CD8-positive, alpha-beta memory T cell (primary cell): ENCODE measurements around the gene RAD1. TPM values are rescaled to one million over a fixed set of nuclear protein-coding genes. Genes with fewer than 3 reads are reported as not detected.

ENCODE experiments used
- CTCF ChIA-PET: fragments of 350-600 bp; sonication (Branson Sonifier 250); formaldehyde crosslinking; loops from one replicate; lab custom pipeline; 2021; ENCODE audit warnings: antibody characterized with exemption; lab: Charles Lee
- POLR2A ChIA-PET: fragments of 350-600 bp; sonication (Branson Sonifier 250); formaldehyde crosslinking; loops from one replicate; lab custom pipeline; 2021; ENCODE audit warnings: antibody characterized with exemption; lab: Charles Lee
- DNase-seq, 5 donors: peaks; one replicate each; pipeline versions ENCODE4 v3.0.0 to v3.0.0-alpha.2; 2020 to 2022; ENCODE audit warnings: mixed read lengths in 1 of 5
- H3K27ac ChIP-seq: one replicate; pipeline ENCODE4 v1.7.0; 2013; ENCODE audit warnings: low read depth, mild to moderate bottlenecking, low read length, moderate library complexity
- H3K27me3 ChIP-seq: 2 replicates; pipeline ENCODE4 v1.7.0; 2013; ENCODE audit warnings: low read length, mild to moderate bottlenecking; ENCODE audit not compliant: insufficient read depth, poor library complexity, severe bottlenecking
- H3K36me3 ChIP-seq: 2 replicates; pipeline ENCODE4 v1.7.0; 2013; ENCODE audit warnings: mild to moderate bottlenecking, low read length, moderate library complexity; ENCODE audit not compliant: insufficient read depth
- H3K4me1 ChIP-seq: 2 replicates; pipeline ENCODE4 v1.7.0; 2013; ENCODE audit warnings: mild to moderate bottlenecking, low read length, moderate library complexity; ENCODE audit not compliant: insufficient read depth
- H3K4me3 ChIP-seq: 2 replicates; pipeline ENCODE4 v1.7.0; 2013; ENCODE audit warnings: mild to moderate bottlenecking, low read length
- H3K9me3 ChIP-seq: 2 replicates; pipeline ENCODE4 v1.7.0; 2013; ENCODE audit warnings: mild to moderate bottlenecking, low read length
- H3K27ac Mint-ChIP-seq, 8 donors: one replicate each; pipeline ENCODE4 v1.8.0; 2020 to 2021; ENCODE audit warnings: mixed read lengths in 8 of 8, mild to moderate bottlenecking in 6 of 8, inconsistent platforms in 3 of 8, moderate library complexity in 3 of 8
- H3K27me3 Mint-ChIP-seq, 2 donors: one replicate each; pipeline ENCODE4 v1.8.0; 2020 to 2021; ENCODE audit warnings: mixed read lengths in 2 of 2, mild to moderate bottlenecking in 1 of 2, moderate library complexity in 1 of 2
- H3K36me3 Mint-ChIP-seq, 3 donors: one replicate each; pipeline ENCODE4 v1.8.0; 2020 to 2021; ENCODE audit warnings: mixed read lengths in 3 of 3, inconsistent platforms in 1 of 3, mild to moderate bottlenecking in 1 of 3
- H3K4me1 Mint-ChIP-seq, 3 donors: one replicate each; pipeline ENCODE4 v1.8.0; 2020 to 2021; ENCODE audit warnings: mixed read lengths in 3 of 3, inconsistent platforms in 1 of 3, mild to moderate bottlenecking in 1 of 3
- H3K4me3 Mint-ChIP-seq, 7 donors: one replicate each; pipeline ENCODE4 v1.8.0; 2020 to 2021; ENCODE audit warnings: mixed read lengths in 7 of 7, mild to moderate bottlenecking in 6 of 7, moderate library complexity in 4 of 7, inconsistent platforms in 2 of 7
- H3K9me3 Mint-ChIP-seq, 5 donors: one replicate each; pipeline ENCODE4 v1.8.0; 2020 to 2022; ENCODE audit warnings: mixed read lengths in 5 of 5, mild to moderate bottlenecking in 3 of 5, moderate library complexity in 2 of 5, inconsistent platforms in 1 of 5
- polyA plus RNA-seq: library from polyadenylated mRNA; unstranded; fragments of 300-500 nt; fragmentation: Illumina TruSeq; gene quantifications from one replicate; pipeline ENCODE4 v1.2.3, GENCODE V29; 2021
- total RNA-seq, 2 experiments: library from RNA; stranded (reverse); gene quantifications; one replicate each; pipeline ENCODE4 v1.2.3, GENCODE V29; 2021

RAD1 gene, protein sequence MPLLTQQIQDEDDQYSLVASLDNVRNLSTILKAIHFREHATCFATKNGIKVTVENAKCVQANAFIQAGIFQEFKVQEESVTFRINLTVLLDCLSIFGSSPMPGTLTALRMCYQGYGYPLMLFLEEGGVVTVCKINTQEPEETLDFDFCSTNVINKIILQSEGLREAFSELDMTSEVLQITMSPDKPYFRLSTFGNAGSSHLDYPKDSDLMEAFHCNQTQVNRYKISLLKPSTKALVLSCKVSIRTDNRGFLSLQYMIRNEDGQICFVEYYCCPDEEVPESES
- total RNA-seq: 10 to 100 TPM; 41.3 to 44.2 TPM
- polyA plus RNA-seq: 23.5 TPM

DNA sequence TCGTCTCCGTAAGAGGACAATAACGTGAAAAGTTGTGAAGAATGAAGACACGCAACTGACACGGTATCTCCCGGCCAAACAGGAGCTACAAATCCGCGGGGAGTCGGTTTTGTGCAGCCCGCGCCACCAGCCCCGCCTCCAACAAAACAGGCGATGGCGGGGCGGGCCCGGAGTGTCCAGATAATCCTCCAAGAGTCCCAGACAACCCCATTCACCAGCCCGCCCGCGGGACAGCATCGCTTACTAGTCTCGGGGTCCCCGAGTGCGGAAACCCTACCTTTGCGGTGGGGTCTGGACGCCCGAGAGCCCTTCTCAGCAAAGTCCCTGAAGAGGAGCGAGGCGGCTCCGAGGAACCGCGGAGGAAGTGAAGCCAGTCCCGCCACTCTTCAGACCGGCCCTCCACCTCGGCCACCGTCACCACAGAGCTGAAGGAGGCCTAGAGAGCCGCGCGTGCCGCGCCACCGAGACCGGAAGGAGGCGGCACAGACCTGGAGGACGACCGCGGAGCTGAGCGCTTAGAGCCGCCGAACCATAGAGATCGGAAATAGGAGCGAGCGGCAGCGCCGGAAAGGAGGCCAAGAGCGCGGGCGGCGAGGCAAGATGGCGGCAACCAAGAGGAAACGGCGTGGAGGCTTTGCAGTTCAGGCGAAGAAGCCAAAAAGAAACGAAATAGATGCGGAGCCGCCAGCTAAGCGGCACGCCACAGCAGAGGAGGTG lies at the start of gene RAD1, which contains the start of gene BRIX1:
RAD1 (minus strand) TSS at position 366 of the 717 bp plus-strand sequence. CDS start 612 bp downstream, outside the sequence.
BRIX1 (plus strand) TSS at position 573 of the 717 bp plus-strand sequence; CDS start at position 601, 28 bp downstream.
- ChIA-PET POLR2A (interaction anchor here (0.7 to 4.0 kb wide), 5 partner anchors 11 to 1961 kb away, joined by 3 to 97 read pairs (median 7); partner anchors contain the start of genes DNAJC21, NIPBL and TTC23L), CTCF (interaction anchor here (0.7 to 4.1 kb wide), 8 partner anchors 8 to 1327 kb away, joined by 3 to 32 read pairs (median 4); partner anchors contain the start of genes DNAJC21 and NADK2)
- Mint-ChIP-seq H3K27me3 (no peaks in the 10 kb centered on the region), H3K9me3 (no peaks in the 10 kb centered on the region), H3K4me3 (peak within 1 kb of the TSS in 1 of 7 donors; percentile 84), H3K36me3 (peaks cover 0 to 34% (median 4%) of the 10 kb centered on the region in 3 donors), H3K4me1 (peaks cover 28 to 49% (median 38%) of the 10 kb centered on the region in 3 donors), H3K27ac (peak within 1 kb of the TSS in 3 of 8 donors; percentile 65 to 73 (median 68))
- Histone ChIP-seq H3K27ac (peak within 1 kb of the TSS; percentile 89), H3K4me1 (peaks cover 34% of the 10 kb centered on the region), H3K9me3 (no peaks in the 10 kb centered on the region), H3K27me3 (no peaks in the 10 kb centered on the region), H3K4me3 (peak within 1 kb of the TSS; percentile 78), H3K36me3 (peaks cover 19% of the 10 kb centered on the region)
- DNase-seq: peak; percentile 89 to 94 (median 93)

DNA sequence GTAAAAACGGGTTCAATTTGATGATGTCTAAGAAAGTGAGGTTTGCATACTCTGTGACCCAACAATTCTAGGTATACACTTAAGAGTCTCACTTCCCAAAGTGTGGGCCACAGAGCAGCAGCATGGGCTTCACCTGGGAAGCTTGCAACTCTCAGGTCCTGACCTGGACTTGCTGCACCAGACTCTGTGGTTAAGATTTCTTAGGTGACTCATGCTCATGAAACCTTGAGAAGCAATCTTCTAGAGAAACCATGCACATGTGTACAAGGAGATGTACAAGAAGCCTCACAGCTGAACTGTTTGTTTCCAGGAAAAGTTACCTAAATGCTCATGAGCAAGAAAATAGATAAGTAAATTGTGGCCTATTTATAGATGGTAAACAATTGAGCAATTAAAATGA lies 44.0 kb upstream of the RAD1 start:
- POLR2A ChIA-PET: no interaction called here
- CTCF ChIA-PET: no interaction called here
- peaks cover 1 to 6% (median 6%) of the 10 kb centered on the region in 3 donors for H3K4me1 Mint-ChIP-seq
- H3K4me3 ChIP-seq: no peak overlapping the region
- DNase-seq: no peak
- H3K36me3 ChIP-seq: peaks cover 2% of the 10 kb centered on the region
- peak overlapping the region in 5 of 8 donors; percentile 7 to 73 (median 22) for H3K27ac Mint-ChIP-seq
- no peaks in the 10 kb centered on the region for H3K27me3 ChIP-seq
- peaks cover 0 to 20% (median 13%) of the 10 kb centered on the region in 3 donors for H3K36me3 Mint-ChIP-seq
- no peaks in the 10 kb centered on the region for H3K4me1 ChIP-seq
- H3K27me3 Mint-ChIP-seq: no peaks in the 10 kb centered on the region
- H3K9me3 Mint-ChIP-seq: no peaks in the 10 kb centered on the region
- H3K4me3 Mint-ChIP-seq: no peak overlapping the region
- no peak overlapping the region for H3K27ac ChIP-seq
- H3K9me3 ChIP-seq: no peaks in the 10 kb centered on the region

DNA sequence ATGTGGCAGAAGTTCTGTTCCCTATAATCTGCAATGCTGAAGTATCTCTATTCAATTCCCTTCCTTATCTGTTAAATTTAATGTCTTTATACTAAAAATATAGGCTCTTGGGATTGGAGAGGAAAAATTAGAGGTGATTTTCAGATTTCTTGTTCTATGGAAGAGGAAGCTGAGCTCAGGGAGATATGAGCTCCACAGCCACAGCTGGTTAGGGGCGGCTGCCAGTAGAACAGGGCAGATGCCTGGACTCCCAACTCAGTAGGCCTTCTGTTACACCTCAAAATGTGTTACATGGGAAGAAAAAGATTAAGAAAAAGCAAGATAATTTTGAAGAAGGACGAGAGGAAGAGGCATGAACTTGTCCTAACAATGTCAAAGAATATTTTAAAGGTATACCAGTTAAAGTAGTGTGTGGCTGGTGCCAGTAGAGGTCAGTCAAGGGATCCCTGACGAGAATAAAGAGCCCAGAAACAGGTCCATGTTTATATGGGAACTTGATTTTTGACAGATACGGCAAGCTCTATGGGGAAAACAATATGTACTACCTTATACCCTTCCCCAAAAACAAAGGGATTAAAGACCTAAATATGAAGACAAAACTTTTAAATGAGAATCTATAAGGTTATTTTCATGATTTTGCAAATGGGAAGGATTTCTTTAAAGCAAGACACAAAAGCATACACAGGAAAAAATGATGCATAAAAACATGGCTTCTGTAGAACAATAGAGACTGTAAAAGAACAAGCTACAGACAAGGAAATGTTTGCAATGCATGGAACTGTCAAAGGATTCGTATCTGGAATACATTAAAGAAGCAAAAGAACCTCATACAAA lies 42.8 kb upstream of the RAD1 start:
- peaks cover 5% of the 10 kb centered on the region for H3K36me3 ChIP-seq
- Mint-ChIP-seq H3K27me3 (no peaks in the 10 kb centered on the region), H3K36me3 (peaks cover 0 to 28% (median 14%) of the 10 kb centered on the region in 3 donors), H3K9me3 (no peaks in the 10 kb centered on the region), H3K27ac (peak overlapping the region in 4 of 8 donors; percentile 14 to 81 (median 65)), H3K4me3 (no peak overlapping the region), H3K4me1 (peaks cover 1 to 6% (median 6%) of the 10 kb centered on the region in 3 donors)
- no peak overlapping the region for H3K4me3 ChIP-seq
- CTCF ChIA-PET: interaction anchor here (0.7 kb wide), 1 partner anchor 967 kb away, joined by 3 read pairs; no protein-coding TSS in a partner anchor
- no peaks in the 10 kb centered on the region for H3K9me3 ChIP-seq
- no peaks in the 10 kb centered on the region for H3K27me3 ChIP-seq
- no peak overlapping the region for H3K27ac ChIP-seq
- POLR2A ChIA-PET: no interaction called here
- no peaks in the 10 kb centered on the region for H3K4me1 ChIP-seq
- DNase-seq: no peak

DNA sequence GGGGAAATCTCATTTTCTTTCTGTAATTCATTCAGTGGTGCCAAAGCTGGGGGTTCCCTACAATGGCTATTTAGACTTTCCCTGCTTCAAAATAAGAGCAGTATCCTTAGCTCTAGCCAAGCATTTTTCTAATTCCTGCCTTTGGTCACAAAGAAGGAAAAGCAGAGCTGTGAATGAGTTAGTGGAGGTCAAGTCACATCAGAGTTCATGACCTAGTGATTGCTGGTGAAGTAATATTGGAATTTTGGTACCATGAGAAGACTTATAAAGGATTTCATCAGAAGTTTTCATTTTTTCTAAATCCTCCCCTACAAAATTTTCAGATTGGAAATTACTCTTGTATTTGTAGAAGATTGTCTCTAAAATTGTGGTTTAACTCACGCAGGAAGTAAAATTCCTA lies 42.0 kb upstream of the RAD1 start:
- Mint-ChIP-seq H3K27ac (peak overlapping the region in 1 of 8 donors; percentile 32), H3K4me3 (no peak overlapping the region), H3K27me3 (no peaks in the 10 kb centered on the region), H3K9me3 (no peaks in the 10 kb centered on the region), H3K4me1 (peaks cover 1 to 6% (median 6%) of the 10 kb centered on the region in 3 donors), H3K36me3 (peaks cover 0 to 34% (median 14%) of the 10 kb centered on the region in 3 donors)
- DNase-seq: no peak
- ChIA-PET CTCF (no interaction called here), POLR2A (no interaction called here)
- Histone ChIP-seq H3K9me3 (no peaks in the 10 kb centered on the region), H3K27ac (no peak overlapping the region), H3K36me3 (peaks cover 5% of the 10 kb centered on the region), H3K27me3 (no peaks in the 10 kb centered on the region), H3K4me3 (no peak overlapping the region), H3K4me1 (no peaks in the 10 kb centered on the region)

- no peaks in the 10 kb centered on the region for H3K9me3 ChIP-seq
- peaks cover 13 to 77% (median 29%) of the 10 kb centered on the region in 3 donors for H3K36me3 Mint-ChIP-seq
- no peaks in the 10 kb centered on the region for H3K9me3 Mint-ChIP-seq
- no peak overlapping the region for H3K4me3 ChIP-seq
- H3K27ac Mint-ChIP-seq: no peak overlapping the region
- peaks cover 0 to 2% (median 0%) of the 10 kb centered on the region in 3 donors for H3K4me1 Mint-ChIP-seq
- CTCF ChIA-PET: interaction anchor here (1.6 kb wide), 1 partner anchor 15 kb away, joined by 4 read pairs; the partner anchor contains the start of gene DNAJC21
- no peak overlapping the region for H3K4me3 Mint-ChIP-seq
- no peak for DNase-seq
- no peaks in the 10 kb centered on the region for H3K27me3 ChIP-seq
- peaks cover 11% of the 10 kb centered on the region for H3K36me3 ChIP-seq
- POLR2A ChIA-PET: no interaction called here
- H3K4me1 ChIP-seq: no peaks in the 10 kb centered on the region
- no peak overlapping the region for H3K27ac ChIP-seq
- H3K27me3 Mint-ChIP-seq: no peaks in the 10 kb centered on the region
Observed at GRCh38 chr5:34944460-34945047, 29.2 kb upstream of the RAD1 start.

- H3K9me3 Mint-ChIP-seq: no peaks in the 10 kb centered on the region
- peaks cover 0 to 3% (median 0%) of the 10 kb centered on the region in 3 donors for H3K4me1 Mint-ChIP-seq
- DNase-seq: no peak
- H3K27me3 ChIP-seq: no peaks in the 10 kb centered on the region
- H3K4me1 ChIP-seq: no peaks in the 10 kb centered on the region
- H3K9me3 ChIP-seq: no peaks in the 10 kb centered on the region
- CTCF ChIA-PET: interaction anchor here (1.6 kb wide), 1 partner anchor 14 kb away, joined by 4 read pairs; the partner anchor contains the start of gene DNAJC21
- no peaks in the 10 kb centered on the region for H3K27me3 Mint-ChIP-seq
- H3K27ac Mint-ChIP-seq: no peak overlapping the region
- peaks cover 11% of the 10 kb centered on the region for H3K36me3 ChIP-seq
- no peak overlapping the region for H3K4me3 Mint-ChIP-seq
- POLR2A ChIA-PET: no interaction called here
- H3K36me3 Mint-ChIP-seq: peaks cover 13 to 75% (median 27%) of the 10 kb centered on the region in 3 donors
- no peak overlapping the region for H3K4me3 ChIP-seq
- H3K27ac ChIP-seq: no peak overlapping the region
Observed at GRCh38 chr5:34944044-34944443, 28.7 kb upstream of the RAD1 start.

- ChIA-PET POLR2A (no interaction called here), CTCF (no interaction called here)
- Mint-ChIP-seq H3K36me3 (peaks cover 14 to 78% (median 29%) of the 10 kb centered on the region in 3 donors), H3K27ac (no peak overlapping the region), H3K27me3 (no peaks in the 10 kb centered on the region), H3K4me1 (peaks cover 0 to 4% (median 3%) of the 10 kb centered on the region in 3 donors), H3K4me3 (no peak overlapping the region), H3K9me3 (no peaks in the 10 kb centered on the region)
- H3K36me3 ChIP-seq: peaks cover 25% of the 10 kb centered on the region
- H3K27ac ChIP-seq: no peak overlapping the region
- H3K4me3 ChIP-seq: no peak overlapping the region
- DNase-seq: no peak
- no peaks in the 10 kb centered on the region for H3K27me3 ChIP-seq
- no peaks in the 10 kb centered on the region for H3K9me3 ChIP-seq
- no peaks in the 10 kb centered on the region for H3K4me1 ChIP-seq
Observed at GRCh38 chr5:34941936-34942335, 26.6 kb upstream of the RAD1 start.
